NB4 (cell line): Measurements from ENCODE around the gene DENND6A.
A peak's percentile ranks its signal among the peaks of the same experiment; 100 is the strongest.

Experiments used
- DNase-seq: peaks from one replicate; pipeline ENCODE4 v3.0.0; 2010; ENCODE audit warnings: low read depth
- H3K4me3 ChIP-seq: one replicate; pipeline ENCODE4 v1.5.1; 2011; ENCODE audit warnings: mild to moderate bottlenecking, low read depth, low read length, moderate library complexity
- CTCF ChIP-seq: IDR thresholded peaks from one replicate; pipeline ENCODE4 v1.5.1; 2012; ENCODE audit warnings: low read depth, low read length
- MAX ChIP-seq: IDR thresholded peaks from 2 replicates; pipeline ENCODE4 v1.6.1; 2011; ENCODE audit warnings: low read depth, low read length
- MYC ChIP-seq: IDR thresholded peaks from 2 replicates; pipeline ENCODE4 v1.6.1; 2011; ENCODE audit warnings: low read depth, low read length
- POLR2A ChIP-seq: IDR thresholded peaks from 2 replicates; pipeline ENCODE4 v1.6.1; 2011; ENCODE audit warnings: mild to moderate bottlenecking; ENCODE audit not compliant: insufficient read length; ENCODE audit errors: extremely low read depth

DENND6A gene

GRCh38 chr3:57731311-57731710 is 38.4 kb upstream of the DENND6A start:
- H3K4me3 ChIP-seq = no peak overlapping the region
- TF ChIP-seq MAX (no peak), MYC (no peak), CTCF (no peak), POLR2A (no peak)
- no peak for DNase-seq

- H3K4me3 ChIP-seq = no peak overlapping the region
- no peak for DNase-seq
- no peak for TF ChIP-seq CTCF
- no peak for TF ChIP-seq MAX
- no peak for TF ChIP-seq MYC
- TF ChIP-seq POLR2A = no peak
Measured at GRCh38 chr3:57730682-57731081, 37.8 kb upstream of the DENND6A start.

- DNase-seq = peak; percentile 82
- TF ChIP-seq MAX (no peak), MYC (0 out of 2 replicates have a peak, but pooled peaks have one; percentile 2)
Measured at GRCh38 chr3:57729334-57730045, 36.6 kb upstream of the DENND6A start.

GRCh38 chr3:57727106-57727505 is 34.2 kb upstream of the DENND6A start:
- DNase-seq = no peak
- no peak for TF ChIP-seq POLR2A
- no peak for TF ChIP-seq CTCF
- no peak for TF ChIP-seq MYC
- no peak for TF ChIP-seq MAX

More at GRCh38 chr3:57729334-57730045, 36.6 kb upstream of the DENND6A start:
- H3K4me3 ChIP-seq = no peak overlapping the region

GRCh38 chr3:57726397-57726796 is 33.5 kb upstream of the DENND6A start:
- H3K4me3 ChIP-seq = no peak overlapping the region
- no peak for TF ChIP-seq MYC
- TF ChIP-seq MAX = no peak
- TF ChIP-seq POLR2A = no peak
- TF ChIP-seq CTCF = no peak
- DNase-seq = no peak

More at GRCh38 chr3:57727106-57727505, 34.2 kb upstream of the DENND6A start:
- H3K4me3 ChIP-seq = no peak overlapping the region

GRCh38 chr3:57718118-57718517 is 25.2 kb upstream of the DENND6A start:
- no peak overlapping the region for H3K4me3 ChIP-seq
- DNase-seq = no peak
- no peak for TF ChIP-seq CTCF
- TF ChIP-seq MYC = no peak
- TF ChIP-seq POLR2A = no peak
